HG03108 (cell line): ENCODE measurements around the gene SNX19.
"Not testable (repeated sequence)": the region's sequence is repeated elsewhere in the genome, so short reads cannot be mapped to it uniquely, and the experiment has no call there.

ENCODE experiments used
- ATAC-seq: cut with Tn5 transposase; IDR thresholded peaks from one replicate; pipeline ENCODE4 v1.9.1; 2021; ENCODE audit warnings: moderate library complexity; ENCODE audit not compliant: unreplicated experiment

Gene SNX19

GRCh38 chr11:130874396-130874795 lies 41.9 kb downstream of the SNX19 start:
- ATAC-seq = no peak

- no peak for ATAC-seq
Measured at GRCh38 chr11:130873761-130874160, 42.5 kb downstream of the SNX19 start.

GRCh38 chr11:130872981-130873380 lies 43.3 kb downstream of the SNX19 start:
- no peak for ATAC-seq

GRCh38 chr11:130872513-130872912 lies 43.8 kb downstream of the SNX19 start:
- ATAC-seq = no peak

- ATAC-seq = no peak
Measured at GRCh38 chr11:130872102-130872501, 44.2 kb downstream of the SNX19 start.

- ATAC-seq = no peak
Measured at GRCh38 chr11:130871616-130872015, 44.7 kb downstream of the SNX19 start.

- no peak for ATAC-seq
Measured at GRCh38 chr11:130868721-130869390, 47.4 kb downstream of the SNX19 start.

- ATAC-seq = no peak
Measured at GRCh38 chr11:130868086-130868710, 48.1 kb downstream of the SNX19 start.

- no peak for ATAC-seq
Measured at GRCh38 chr11:130866831-130867230, 49.4 kb downstream of the SNX19 start.

GRCh38 chr11:130865774-130866114 lies 50.5 kb downstream of the SNX19 start:
- no peak for ATAC-seq

- ATAC-seq = no peak
Measured at GRCh38 chr11:130865091-130865773, 51.0 kb downstream of the SNX19 start.

GRCh38 chr11:130861902-130862860 lies 54.1 kb downstream of the SNX19 start:
- no peak for ATAC-seq

- no peak for ATAC-seq
Measured at GRCh38 chr11:130861283-130861682, 55.0 kb downstream of the SNX19 start.

GRCh38 chr11:130859886-130860285 lies 56.4 kb downstream of the SNX19 start:
- no peak for ATAC-seq

GRCh38 chr11:130858215-130858614 lies 58.1 kb downstream of the SNX19 start:
- no peak for ATAC-seq

- not testable (repeated sequence) for ATAC-seq
Measured at GRCh38 chr11:130855707-130856106, 60.6 kb downstream of the SNX19 start.

GRCh38 chr11:130854483-130854882 lies 61.8 kb downstream of the SNX19 start:
- ATAC-seq = no peak

- no peak for ATAC-seq
Measured at GRCh38 chr11:130852589-130852988, 63.7 kb downstream of the SNX19 start.

- no peak for ATAC-seq
Measured at GRCh38 chr11:130850185-130850944, 65.9 kb downstream of the SNX19 start.

- ATAC-seq = no peak
Measured at GRCh38 chr11:130849215-130849568, 67.1 kb downstream of the SNX19 start.
